Peyer's patch (tissue), 4 donors: Measurements from ENCODE around the gene RAMAC.

Source experiments
- POLR2A ChIP-seq, 2 donors: fragments of 450-650 bp; IDR thresholded peaks; one replicate each; pipeline ENCODE4 v1.5.1; 2017; ENCODE audit warnings: antibody characterized with exemption in 2 of 2, mild to moderate bottlenecking in 2 of 2, moderate library complexity in 2 of 2
- TF ChIP-seq, protein P1 (sequence below), 6 experiments: fragments of 450-650 bp in 4 of 6; fragments of 200-600 bp in 2 of 6; sonication (generic) in 1 of 6; IDR thresholded peaks; one replicate each; pipeline ENCODE4 v1.5.1; 2017 to 2019; ENCODE audit warnings: antibody characterized with exemption in 6 of 6, mild to moderate bottlenecking in 3 of 6, moderate library complexity in 1 of 6

- no peak for TF ChIP-seq POLR2A (IDR thresholded peaks at IDR 0.05)
- TF ChIP-seq, protein P1, sequence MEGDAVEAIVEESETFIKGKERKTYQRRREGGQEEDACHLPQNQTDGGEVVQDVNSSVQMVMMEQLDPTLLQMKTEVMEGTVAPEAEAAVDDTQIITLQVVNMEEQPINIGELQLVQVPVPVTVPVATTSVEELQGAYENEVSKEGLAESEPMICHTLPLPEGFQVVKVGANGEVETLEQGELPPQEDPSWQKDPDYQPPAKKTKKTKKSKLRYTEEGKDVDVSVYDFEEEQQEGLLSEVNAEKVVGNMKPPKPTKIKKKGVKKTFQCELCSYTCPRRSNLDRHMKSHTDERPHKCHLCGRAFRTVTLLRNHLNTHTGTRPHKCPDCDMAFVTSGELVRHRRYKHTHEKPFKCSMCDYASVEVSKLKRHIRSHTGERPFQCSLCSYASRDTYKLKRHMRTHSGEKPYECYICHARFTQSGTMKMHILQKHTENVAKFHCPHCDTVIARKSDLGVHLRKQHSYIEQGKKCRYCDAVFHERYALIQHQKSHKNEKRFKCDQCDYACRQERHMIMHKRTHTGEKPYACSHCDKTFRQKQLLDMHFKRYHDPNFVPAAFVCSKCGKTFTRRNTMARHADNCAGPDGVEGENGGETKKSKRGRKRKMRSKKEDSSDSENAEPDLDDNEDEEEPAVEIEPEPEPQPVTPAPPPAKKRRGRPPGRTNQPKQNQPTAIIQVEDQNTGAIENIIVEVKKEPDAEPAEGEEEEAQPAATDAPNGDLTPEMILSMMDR (IDR thresholded peaks at IDR 0.05): no peak
Observed at GRCh38 chr15:82966671-82967071, 19.3 kb upstream of the RAMAC start.
